GM19455 (cell line): ENCODE results near the gene HOXA6.

Experiments used
- ATAC-seq: cut with Tn5 transposase; IDR thresholded peaks from one replicate; pipeline ENCODE4 v1.9.1; 2021; ENCODE audit not compliant: unreplicated experiment

The HOXA6 gene

DNA sequence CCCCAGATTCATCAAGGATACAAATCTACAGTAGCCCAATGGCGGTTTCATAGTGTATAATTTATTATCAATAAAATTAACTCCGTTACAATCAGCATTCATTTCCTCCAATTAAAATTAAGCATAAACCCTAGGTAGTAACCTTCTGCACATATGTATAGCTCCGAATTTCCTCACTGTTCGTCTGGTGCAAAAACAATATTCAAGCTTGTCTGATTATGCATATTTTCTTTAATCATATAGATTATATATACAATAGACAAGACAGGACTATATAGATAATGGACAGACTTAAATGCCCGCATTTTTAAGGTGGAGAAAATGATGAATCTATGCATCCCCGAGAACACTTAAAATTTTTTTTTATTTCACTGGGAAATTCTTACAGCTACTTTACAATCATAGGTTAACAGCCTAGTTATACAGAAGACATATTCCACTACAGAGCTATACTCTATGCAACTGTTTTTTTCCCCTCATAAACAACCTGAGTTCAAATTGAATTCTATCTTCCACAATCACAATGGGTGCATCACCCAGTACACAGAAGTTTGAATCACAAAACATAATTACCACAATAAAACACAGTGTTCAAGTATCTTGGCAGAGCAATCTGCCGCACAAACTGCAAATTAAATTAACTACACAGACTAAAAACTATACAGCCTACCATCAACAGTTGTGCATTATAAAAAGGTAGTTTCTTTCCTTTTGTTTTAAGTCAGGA is 15.2 kb upstream of the HOXA6 start:
- no peak for ATAC-seq

DNA sequence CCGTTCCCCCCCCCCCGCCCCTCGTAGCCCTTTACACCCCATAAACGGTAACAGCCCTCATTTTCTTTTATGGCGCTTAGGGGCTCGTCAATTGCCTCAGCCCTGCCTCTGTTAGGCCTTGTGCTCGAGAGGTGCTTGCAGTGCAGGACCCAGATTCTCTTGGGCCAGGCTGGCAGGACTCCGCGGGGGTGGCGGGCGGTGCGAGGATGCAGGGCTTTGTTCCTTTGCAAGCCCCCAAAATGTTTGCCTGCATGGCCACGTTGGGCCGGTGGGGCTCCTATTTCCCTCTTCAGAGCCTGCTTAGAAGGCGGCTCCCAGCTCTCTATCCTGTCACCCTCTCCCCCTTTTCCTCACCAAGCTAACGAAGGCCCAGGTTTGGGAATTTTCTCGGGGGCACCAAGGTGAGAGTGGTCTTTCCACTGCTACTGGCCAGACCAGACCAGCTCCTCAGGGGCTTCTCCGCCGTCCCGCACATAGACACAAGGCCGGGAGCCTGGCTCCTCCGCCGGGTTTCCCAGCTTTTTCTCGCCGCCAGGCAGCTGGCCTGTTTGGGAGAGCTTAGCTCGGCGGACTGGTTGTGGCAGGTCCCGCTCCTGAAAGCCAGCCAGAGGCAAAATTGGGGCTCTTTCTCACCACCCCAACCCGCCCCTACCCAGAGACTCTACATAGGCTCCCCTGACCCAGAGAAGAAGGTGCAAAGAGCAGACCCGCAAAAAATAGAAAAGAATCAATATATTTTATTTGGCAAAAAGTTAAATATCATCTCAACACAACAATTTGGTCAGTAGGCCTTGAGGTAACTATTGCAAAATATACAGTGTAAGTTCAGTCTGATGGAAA is 14.4 kb upstream of the HOXA6 start:
- no peak for ATAC-seq

DNA sequence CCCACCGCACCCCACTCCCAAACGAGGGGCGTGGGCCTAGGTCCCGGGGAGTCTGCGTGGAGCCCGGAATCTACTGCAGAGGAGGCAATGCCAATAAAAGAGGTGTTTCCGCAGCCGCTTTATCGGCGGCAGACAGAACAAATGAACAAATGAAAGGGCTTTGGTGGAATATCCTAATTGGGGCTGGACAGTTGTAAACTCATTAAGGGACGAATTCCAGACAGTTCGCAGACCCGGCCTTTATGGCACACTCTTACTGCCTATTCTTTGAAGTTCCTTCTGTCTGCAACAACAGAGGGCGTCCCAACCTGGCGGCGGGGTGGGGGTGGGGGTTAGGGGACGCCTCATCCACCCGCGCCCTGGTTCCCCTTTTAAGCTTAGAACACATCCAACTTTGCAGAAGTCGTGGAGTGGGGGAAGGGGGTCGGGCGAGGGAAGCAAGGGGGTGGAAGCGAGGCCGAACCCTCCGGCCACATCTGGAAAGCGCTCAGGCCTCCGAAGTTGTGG is 13.7 kb upstream of the HOXA6 start:
- no peak for ATAC-seq

DNA sequence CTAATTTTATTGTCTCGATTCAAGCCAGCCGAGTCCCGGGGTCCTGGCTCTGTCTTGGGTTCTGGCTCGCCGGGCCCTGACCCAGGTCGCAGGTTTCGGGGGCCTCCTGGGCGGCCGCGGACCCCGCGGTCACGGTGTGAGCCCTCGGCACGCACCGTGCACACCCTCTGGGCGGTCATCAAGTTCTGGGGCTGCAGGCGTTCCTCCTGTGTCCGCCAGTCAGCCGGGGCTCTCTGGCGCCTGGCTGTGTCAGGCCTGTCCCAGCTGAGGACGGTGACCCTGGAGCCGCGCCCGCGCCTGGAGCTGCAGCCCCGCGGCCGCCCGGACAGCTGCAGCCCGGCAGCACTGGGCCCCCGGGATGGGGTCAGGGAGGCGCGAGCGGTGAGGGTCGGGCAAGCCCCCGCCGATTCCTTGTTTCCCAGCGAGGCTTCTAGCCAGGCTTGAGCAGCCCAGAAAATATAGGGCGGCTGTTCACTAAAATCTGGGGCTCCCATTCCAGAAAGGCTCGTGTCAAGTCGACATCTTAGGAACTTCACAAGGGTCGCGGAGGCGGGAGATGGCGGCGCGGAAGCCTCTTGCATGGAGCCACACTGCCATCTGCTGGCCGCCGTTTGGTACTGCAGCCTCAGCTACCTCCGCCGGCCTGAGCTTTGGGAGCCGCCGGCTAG is 13.1 kb upstream of the HOXA6 start:
- ATAC-seq, result peak; percentile 63

DNA sequence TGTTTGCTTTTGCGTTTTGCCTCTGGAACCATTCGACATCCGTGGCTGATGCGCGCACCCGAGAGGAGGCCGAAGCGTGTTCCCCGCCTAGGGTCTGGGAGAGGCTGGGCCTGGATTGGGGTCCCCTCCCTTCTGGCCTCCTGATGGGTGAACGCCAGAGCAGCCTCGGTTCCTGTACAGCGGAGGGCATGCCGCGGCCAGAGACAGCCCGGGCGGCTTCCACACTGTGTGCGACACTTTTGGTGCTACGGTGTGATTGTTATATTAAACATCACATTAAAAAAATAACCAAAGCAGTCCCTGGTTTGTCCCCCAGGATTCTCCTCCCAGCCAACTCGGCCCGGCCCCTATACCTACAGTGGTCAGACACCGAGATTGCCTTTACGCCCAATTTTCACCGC is 12.6 kb upstream of the HOXA6 start:
- peak; percentile 13 for ATAC-seq

DNA sequence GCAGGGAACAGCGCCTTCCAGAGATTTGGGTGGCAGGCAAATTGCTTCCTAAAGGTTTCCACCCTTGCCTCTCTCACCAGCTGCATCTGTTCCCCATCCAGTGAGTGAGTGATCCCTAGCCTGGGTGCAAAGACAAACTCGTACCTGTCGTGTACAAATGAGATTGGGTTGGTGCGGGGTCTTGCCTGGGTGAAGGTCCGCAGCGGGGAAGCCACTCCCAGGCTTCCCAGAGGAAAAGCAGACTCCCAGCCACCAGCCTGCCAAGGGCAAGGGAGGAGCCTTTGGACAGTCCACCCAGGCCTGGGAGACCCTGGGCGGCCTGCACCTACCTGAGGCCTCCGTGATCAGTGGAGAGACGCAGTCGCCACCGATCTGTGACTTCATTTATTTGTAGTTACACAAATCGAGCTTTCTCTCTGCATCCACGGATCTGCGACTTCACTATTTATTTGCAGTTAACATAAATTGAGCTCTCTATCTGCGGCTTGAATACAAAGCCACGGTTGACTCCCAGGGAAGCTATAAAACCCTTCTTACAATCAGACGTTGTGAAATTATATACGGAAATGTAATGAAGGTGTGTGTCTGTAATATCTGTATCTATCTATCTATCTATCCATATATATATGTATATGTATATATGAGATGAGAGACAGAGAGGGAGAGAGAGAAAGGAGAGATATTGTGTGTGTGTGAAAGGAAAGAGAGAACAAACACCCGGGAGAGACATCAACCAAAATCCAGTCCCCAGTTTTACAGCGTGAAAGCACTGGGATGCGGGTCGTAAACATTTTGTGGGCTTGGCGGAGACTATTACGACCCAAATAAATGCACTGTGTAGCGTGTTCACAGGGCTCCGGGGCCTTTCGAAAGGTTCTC is 11.9 kb upstream of the HOXA6 start:
- no peak for ATAC-seq

DNA sequence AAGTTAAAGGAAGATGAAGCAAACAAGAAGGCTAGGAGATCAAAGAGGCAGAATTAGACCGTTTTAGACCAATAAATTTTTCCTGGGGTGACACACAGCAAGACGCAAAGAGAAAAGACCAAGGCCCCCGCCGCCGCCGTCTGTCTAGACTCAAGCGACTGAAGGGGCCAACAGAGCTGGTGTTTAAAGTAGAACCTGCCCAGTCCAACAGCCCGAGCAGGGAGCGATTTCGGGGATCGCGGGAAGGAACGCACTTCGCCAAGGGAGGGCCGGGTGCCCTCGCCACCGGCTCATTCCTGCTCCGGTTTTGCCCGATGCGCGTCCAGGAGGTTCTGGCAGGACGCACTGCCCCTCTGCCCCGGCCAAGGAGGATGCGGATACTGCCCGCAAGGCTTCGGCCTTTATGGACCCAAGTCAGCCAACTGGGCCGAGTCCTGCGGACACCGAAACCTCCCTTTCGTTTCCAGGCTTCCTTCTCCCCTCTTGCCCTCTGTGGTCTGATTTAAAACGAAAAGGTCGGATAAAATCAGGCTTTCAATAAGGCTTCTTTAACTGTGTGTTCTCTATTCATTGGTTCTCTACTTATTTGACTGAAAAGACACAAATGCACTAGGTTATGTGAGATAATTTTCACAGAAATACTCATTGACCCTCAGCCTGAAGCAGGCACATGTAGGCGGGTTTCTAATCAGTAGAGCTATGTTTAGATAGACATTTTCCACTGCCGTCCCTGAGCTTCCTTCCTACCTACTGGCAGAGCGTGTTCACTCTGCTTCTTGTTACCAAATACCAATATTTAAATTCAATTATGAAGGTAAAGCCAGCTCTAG is 11.1 kb upstream of the HOXA6 start:
- ATAC-seq, result no peak

DNA sequence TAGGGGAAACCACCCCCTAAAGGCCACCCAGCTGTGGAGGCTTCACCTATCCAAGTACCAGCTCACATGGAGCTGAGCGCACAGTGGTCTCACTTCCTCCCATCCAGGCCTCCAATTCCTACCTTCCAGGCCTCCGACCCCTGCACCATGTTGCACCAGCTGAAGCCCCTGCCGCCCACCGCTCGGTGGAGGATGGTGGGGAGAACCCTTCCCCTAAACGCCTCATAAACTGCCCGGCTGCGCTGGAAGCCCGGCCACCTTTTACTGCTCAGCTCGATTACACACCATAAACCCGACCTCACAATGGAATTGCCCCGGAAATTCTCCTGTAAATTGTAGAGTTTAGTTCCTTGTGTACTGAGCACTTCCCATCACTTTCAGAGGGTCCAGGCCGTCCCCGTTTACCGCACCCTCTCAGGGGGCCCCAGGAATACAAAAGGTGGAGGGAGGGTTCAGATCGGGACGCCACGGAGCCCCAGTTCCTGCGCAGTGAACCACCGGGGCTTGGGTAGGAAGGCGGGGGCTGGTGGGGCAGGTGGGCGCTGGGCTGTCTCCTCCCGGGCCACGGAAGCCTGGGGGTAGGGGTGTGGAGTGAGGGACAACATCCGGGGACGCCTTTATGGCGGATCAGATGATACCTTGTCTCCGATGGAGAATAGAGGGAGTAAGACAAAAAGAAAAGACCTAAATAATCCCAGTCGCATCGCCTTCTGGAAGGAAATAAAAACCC is 10.3 kb upstream of the HOXA6 start:
- no peak for ATAC-seq

DNA sequence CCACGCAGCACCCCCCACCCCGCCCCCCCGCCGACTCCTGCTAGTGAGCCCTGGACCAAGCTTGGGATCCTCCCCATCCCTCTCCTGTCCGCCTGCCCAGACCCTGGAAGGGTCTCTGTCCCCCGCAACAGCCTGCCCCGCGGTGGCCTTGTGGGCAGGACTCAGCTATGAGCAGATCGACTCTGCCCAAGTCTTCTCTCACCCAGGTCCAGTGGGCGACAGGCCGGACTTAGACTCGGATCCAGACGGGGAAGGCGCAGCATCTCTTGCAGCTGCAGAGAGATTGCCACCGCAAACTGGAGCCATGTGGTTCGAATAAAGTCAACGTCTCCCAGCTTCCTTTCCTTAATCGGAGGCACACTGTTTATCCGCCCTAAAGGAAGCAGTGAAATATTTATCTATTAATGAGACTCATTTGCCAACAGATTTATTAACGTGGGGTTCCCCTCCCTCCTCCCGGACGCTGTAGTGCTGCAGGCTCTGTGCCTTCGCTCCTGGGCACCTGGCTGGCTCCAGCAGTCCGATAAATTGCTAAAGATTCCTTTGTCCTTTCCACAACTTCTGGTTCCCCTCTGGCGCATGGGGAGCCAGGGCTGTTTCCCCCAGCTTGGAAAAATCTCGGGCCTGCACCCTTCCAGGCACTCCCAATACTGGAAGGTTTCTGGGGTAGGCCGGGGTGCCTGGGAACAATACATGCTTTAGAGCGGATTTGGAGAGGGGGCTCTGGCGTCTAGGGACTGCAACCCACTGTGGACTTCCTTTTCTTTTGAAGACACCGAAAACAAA is 9.5 kb upstream of the HOXA6 start:
- no peak for ATAC-seq

DNA sequence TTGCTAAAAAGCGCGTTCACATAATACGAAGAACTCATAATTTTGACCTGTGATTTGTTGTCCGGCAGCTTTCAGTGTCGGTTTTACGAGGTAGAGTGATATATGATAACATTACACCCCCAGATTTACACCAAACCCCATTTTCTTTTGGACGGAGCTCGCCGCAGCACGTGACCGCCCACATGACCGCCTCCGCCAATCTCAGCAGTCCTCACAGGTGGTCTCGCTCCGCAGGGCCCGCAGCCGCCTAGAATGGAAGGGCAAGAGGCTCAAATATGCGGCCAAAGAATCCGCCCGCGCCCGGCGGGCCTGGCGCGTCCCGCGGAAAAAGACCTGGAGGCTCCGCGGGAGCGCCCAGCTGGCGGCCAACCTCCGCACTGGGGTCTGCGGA is 8.9 kb upstream of the HOXA6 start, which contains the start of gene HOXA7:
TSS of gene HOXA7 (minus strand) at position 168 of the 391 bp plus-strand sequence. CDS start at position 38, 130 bp downstream.
- no peak for ATAC-seq

DNA sequence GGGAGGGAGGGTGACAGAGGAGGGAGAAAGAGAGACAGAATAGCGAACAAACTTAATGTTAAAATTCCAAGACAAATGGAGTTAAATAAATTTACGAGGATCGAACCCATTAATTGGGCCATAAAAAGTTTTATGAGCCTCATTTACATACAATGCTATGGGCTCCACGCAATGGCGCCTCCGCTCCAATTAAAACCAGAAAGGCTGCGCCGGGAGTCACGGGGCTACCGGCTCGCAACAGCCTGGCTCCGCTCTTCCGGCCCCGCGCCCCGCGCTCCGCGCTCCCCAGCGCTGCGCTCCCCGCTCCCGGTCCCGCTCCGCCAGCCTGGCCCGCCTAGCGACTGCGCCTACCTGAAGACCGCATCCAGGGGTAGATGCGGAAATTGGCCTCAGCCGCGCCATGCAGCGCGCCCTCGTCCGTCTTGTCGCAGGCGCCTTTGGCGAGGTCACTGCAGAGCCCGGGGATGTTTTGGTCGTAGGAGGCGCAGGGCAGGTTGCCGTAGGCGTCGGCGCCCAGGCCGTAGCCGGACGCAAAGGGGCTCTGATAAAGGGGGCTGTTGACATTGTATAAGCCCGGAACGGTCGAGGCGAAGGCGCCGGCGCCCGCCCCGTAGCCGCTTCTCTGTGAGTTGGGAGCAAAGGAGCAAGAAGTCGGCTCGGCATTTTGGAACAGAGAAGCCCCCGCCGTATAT is 8.4 kb upstream of the HOXA6 start:
- no peak for ATAC-seq

DNA sequence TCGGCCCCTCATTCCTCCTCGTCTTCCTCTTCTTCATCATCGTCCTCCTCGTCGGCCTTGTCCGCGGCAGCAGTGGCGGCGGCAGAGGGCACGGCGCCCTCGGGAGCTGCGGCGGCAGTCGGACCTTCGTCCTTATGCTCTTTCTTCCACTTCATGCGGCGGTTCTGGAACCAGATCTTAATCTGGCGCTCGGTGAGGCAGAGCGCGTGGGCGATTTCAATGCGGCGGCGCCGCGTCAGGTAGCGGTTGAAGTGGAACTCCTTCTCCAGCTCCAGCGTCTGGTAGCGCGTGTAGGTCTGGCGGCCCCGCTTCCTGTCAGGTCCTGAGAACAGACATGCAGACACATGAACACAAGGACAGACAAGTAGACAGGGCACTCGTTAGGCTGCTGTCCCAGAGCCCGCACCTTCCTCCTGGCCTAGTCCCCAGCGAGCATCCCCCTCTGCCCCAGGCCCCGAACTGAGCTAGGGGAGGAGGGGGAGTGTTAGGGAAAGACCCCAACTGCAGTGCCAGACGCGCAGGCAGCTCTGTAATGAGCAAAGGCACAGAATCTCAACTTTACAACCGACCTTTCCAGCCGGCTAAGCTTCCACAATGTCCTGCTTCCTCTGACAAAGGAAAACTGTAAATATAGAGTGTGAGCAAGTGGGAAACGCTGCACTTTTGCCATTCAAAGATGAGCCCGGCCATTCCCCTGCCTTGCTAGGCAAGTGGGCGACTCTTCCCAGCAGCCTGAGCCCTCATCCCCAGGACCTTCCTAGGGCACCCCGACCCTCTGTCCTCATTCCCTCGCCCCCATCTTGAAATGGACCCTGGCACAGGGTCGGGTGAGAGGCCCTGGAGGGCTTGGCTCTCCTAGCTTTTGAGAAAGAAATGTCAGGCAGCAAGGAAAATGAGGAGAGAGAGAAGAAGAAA is 7.6 kb upstream of the HOXA6 start:
- ATAC-seq, result no peak

DNA sequence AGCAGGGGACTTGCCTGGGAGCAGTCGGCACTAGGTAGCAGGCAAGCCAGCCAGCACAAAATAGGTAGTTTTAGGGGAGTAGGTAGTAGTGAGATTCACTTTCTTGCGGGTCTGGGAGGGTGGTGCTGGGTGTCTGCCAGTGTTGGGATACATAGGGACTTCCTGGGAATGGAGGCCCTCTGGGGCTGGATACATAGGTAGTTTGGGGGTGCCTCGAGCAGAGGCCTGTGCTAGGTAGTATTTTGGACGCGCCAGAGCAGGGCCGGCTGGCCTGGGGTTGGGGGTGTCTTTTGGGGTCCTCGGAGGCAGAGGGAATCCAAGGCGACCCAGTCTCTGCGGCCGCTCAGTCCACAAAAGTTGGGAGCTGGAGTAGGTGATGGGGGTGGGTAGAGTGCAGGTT is 6.8 kb upstream of the HOXA6 start:
- ATAC-seq, result no peak

DNA sequence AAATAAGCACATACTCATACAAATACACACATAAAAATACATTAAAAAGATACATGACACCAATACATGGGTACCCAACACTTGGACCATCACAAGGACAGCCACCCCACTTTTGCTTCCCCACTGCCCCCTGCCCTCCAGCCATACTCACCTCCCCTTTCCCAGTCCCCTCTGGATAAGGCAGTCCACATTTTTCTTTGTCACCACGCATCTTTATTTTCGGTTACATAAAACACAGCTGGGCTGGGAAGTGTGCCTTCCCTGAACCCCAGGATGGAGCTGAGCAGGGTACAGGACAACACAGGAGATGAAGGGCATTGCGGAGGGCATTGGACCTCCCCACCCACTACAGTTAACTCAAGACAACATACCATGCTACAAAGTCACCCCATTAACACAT is 6.0 kb upstream of the HOXA6 start:
- ATAC-seq, result no peak

DNA sequence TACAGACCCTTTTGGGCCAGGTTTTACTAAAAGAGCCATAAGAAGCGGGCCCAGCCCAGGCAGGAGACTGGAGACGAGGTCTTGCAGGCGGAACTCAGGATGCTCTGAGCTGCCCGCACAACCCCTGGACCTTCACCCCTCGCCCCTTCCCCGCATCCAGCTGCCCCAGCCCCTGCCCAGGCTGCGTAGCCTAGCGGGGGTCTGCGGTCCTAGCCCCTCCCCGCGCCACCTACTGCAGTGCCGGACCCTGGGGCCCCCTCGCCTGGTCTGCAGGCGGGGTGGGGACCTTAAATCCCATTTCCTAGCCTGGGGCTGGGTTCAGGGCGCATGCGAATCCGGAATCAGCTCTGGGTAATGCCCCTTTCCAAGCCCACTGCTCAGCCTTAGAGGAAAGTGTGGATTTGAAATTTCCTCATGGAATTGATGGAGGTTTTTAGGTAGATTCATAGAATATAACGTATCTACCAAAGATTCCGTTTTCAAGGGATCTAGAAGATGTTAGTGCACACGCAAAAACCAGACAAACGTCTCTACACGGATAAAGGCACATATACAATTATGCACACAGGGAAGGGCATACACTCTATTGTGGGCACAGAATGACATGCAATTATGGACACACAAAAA is 5.4 kb upstream of the HOXA6 start:
- ATAC-seq, result no peak
